Activated CD8-positive, alpha-beta T cell treated with anti-CD3 and anti-CD28 coated beads for 36 hours (primary cell): ENCODE results near the gene HLA-DQB2. TPM values are rescaled to one million over a fixed set of nuclear protein-coding genes. Genes with fewer than 3 reads are reported as not detected.
A peak's percentile ranks its signal among the peaks of the same experiment; 100 is the strongest.
"Not testable (repeated sequence)": the region's sequence is repeated elsewhere in the genome, so short reads cannot be mapped to it uniquely, and the experiment has no call there.

ENCODE experiments used
- ATAC-seq: fragments of 200-7000 bp; cut with Tn5 transposase; one replicate; pipeline ENCODE4 v1.10.0; 2021; ENCODE audit warnings: mild to moderate bottlenecking, moderate library complexity
- CTCF ChIA-PET: fragments of 350-600 bp; sonication (Branson Sonifier 250); formaldehyde crosslinking; loops from one replicate; lab custom pipeline; 2021; ENCODE audit warnings: antibody characterized with exemption; lab: Charles Lee
- POLR2A ChIA-PET: fragments of 350-600 bp; sonication (Branson Sonifier 250); formaldehyde crosslinking; loops from one replicate; lab custom pipeline; 2021; ENCODE audit warnings: antibody characterized with exemption; lab: Charles Lee
- DNase-seq: peaks from one replicate; pipeline ENCODE4 v3.0.0-alpha.2; 2020
- H3K27ac Mint-ChIP-seq: one replicate; pipeline ENCODE4 v1.8.0; 2021; ENCODE audit warnings: mild to moderate bottlenecking, mixed read lengths
- H3K27me3 Mint-ChIP-seq: one replicate; pipeline ENCODE4 v1.8.0; 2021; ENCODE audit warnings: mixed read lengths
- H3K36me3 Mint-ChIP-seq: one replicate; pipeline ENCODE4 v1.8.0; 2021; ENCODE audit warnings: low read depth, mixed read lengths
- H3K4me1 Mint-ChIP-seq: one replicate; pipeline ENCODE4 v1.8.0; 2021; ENCODE audit warnings: low read depth, mixed read lengths
- H3K4me3 Mint-ChIP-seq: one replicate; pipeline ENCODE4 v1.8.0; 2021; ENCODE audit warnings: mild to moderate bottlenecking, moderate library complexity, mixed read lengths
- H3K9me3 Mint-ChIP-seq: one replicate; pipeline ENCODE4 v1.8.0; 2021; ENCODE audit warnings: mixed read lengths
- intact Hi-C: fragments of 100-400 bp; cut with micrococcal nuclease; formaldehyde crosslinking; loops from one replicate; pipeline ENCODE4 v1.10.0; 2022
- total RNA-seq, 2 experiments: library from RNA; stranded (reverse); gene quantifications; one replicate each; pipeline ENCODE4 v1.2.3, GENCODE V29; 2021
- TF ChIP-seq, protein P1 (sequence below): fragments of 200-600 bp; IDR thresholded peaks from one replicate; pipeline ENCODE4 v1.8.0; 2022; ENCODE audit warnings: antibody characterized with exemption, mild to moderate bottlenecking

HLA-DQB2 gene
- under 1 TPM in 1 of 2 experiments, not detected in 1; 0.60 TPM for total RNA-seq

DNA sequence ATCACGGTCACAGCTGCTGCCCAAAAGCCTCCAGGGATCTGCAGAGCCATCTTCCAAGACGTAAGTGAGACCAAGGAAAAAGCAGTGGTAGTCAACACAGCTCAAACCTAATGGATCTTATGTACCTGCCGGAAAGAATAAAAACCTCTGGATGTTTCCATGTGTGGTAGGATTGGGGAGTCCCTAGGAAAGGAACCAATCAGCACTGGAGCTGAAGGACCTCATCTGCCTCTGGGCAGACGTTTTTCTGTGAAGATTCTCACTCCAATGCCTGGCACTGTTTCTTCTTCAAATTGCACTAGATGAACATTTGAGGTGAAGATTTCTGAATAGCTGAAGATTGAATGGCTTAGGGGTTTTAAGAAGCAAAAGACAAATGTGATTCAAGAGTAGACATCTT, at the start of gene HLA-DQB2:
TSS of gene HLA-DQB2 (minus strand) at position 112 of the 400 bp plus-strand sequence. CDS start at position 50, 62 bp downstream.
- no peak for ATAC-seq
- H3K4me3 Mint-ChIP-seq: no peak within 1 kb of the TSS
- TF ChIP-seq, protein P1, sequence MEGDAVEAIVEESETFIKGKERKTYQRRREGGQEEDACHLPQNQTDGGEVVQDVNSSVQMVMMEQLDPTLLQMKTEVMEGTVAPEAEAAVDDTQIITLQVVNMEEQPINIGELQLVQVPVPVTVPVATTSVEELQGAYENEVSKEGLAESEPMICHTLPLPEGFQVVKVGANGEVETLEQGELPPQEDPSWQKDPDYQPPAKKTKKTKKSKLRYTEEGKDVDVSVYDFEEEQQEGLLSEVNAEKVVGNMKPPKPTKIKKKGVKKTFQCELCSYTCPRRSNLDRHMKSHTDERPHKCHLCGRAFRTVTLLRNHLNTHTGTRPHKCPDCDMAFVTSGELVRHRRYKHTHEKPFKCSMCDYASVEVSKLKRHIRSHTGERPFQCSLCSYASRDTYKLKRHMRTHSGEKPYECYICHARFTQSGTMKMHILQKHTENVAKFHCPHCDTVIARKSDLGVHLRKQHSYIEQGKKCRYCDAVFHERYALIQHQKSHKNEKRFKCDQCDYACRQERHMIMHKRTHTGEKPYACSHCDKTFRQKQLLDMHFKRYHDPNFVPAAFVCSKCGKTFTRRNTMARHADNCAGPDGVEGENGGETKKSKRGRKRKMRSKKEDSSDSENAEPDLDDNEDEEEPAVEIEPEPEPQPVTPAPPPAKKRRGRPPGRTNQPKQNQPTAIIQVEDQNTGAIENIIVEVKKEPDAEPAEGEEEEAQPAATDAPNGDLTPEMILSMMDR: no peak
- no peak within 1 kb of the TSS for H3K27ac Mint-ChIP-seq
- no peaks in the 10 kb centered on the region for H3K9me3 Mint-ChIP-seq
- H3K4me1 Mint-ChIP-seq: no peaks in the 10 kb centered on the region
- CTCF ChIA-PET: interaction anchor here (1.3 to 2.9 kb wide), 2 partner anchors 23 to 350 kb away, joined by 3 to 10 read pairs; no protein-coding TSS in a partner anchor
- DNase-seq: no peak
- no peaks in the 10 kb centered on the region for H3K36me3 Mint-ChIP-seq
- intact Hi-C loops: no loop called here
- POLR2A ChIA-PET: no interaction called here
- peaks cover 27% of the 10 kb centered on the region for H3K27me3 Mint-ChIP-seq

- TF ChIP-seq, protein P1: no peak
- ATAC-seq: no peak
- Mint-ChIP-seq H3K4me3 (no peak overlapping the region), H3K27me3 (peaks cover 8% of the 10 kb centered on the region), H3K27ac (no peak overlapping the region), H3K9me3 (no peaks in the 10 kb centered on the region), H3K36me3 (peaks cover 23% of the 10 kb centered on the region), H3K4me1 (peaks cover 17% of the 10 kb centered on the region)
- POLR2A ChIA-PET: interaction anchor here (1.0 to 1.4 kb wide), 2 partner anchors 11 to 30 kb away, joined by 3 to 4 read pairs; partner anchors contain the start of gene TAP2
- CTCF ChIA-PET: interaction anchor here (0.8 to 2.1 kb wide), 9 partner anchors 10 to 395 kb away, joined by 3 to 6 read pairs (median 4); no protein-coding TSS in a partner anchor
- intact Hi-C loops: no loop called here
- no peak for DNase-seq
Measured at GRCh38 chr6:32809171-32809570, 45.8 kb upstream of the HLA-DQB2 start.

DNA sequence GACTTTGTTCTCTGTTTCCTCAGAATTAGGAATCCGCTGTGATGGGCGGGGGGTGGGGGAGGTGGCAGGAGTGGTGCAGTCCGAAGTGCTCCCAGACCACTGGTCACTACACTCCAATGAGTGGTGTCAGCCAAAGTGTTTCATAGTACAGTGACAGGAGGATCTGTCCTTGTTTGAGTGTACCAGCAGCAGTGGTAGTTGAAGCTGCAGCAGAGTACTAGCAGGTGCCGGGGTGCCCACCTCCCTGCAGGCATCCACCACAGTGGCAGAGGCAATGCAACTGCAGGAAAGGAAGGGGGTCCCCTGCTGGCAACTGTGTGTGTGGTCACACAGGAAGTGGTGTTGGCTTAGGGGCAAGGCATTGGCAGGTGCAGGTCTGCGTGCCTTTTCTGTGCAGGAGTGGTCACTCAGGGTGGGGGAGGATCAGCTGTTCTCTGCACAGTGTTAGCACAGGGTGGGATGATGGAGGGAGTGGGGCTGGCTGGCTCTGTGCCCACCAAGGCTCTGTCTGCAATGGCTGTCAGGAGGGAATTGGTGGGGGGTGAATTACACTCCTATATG, 43.8 kb upstream of the HLA-DQB2 start:
- H3K27ac Mint-ChIP-seq: no peak overlapping the region
- ChIA-PET CTCF (interaction anchor here (0.6 to 1.7 kb wide), 5 partner anchors 10 to 61 kb away, joined by 3 to 7 read pairs (median 4); partner anchors contain the start of gene TAP2), POLR2A (interaction anchor here (0.8 to 1.1 kb wide), 3 partner anchors 10 to 19 kb away, joined by 3 read pairs; no protein-coding TSS in a partner anchor)
- TF ChIP-seq, protein P1: no peak
- H3K9me3 Mint-ChIP-seq: no peaks in the 10 kb centered on the region
- no peak overlapping the region for H3K4me3 Mint-ChIP-seq
- DNase-seq (peak; percentile 36), ATAC-seq (peak; percentile 34)
- H3K36me3 Mint-ChIP-seq: peaks cover 7% of the 10 kb centered on the region
- intact Hi-C loops: no loop called here
- H3K4me1 Mint-ChIP-seq: peaks cover 17% of the 10 kb centered on the region
- H3K27me3 Mint-ChIP-seq: peaks cover 21% of the 10 kb centered on the region

GRCh38 chr6:32805404-32805803, 42.1 kb upstream of the HLA-DQB2 start:
- intact Hi-C loops, H3K27ac Mint-ChIP-seq, H3K36me3 Mint-ChIP-seq, H3K4me3 Mint-ChIP-seq, POLR2A ChIA-PET, DNase-seq, ATAC-seq, H3K9me3 Mint-ChIP-seq: not testable (repeated sequence)
- CTCF ChIA-PET: interaction anchor here (0.7 to 1.7 kb wide), 4 partner anchors 11 to 86 kb away, joined by 3 to 5 read pairs (median 4); partner anchors contain the start of gene TAP2
- H3K4me1 Mint-ChIP-seq: peaks cover 17% of the 10 kb centered on the region
- peaks cover 28% of the 10 kb centered on the region for H3K27me3 Mint-ChIP-seq

DNA sequence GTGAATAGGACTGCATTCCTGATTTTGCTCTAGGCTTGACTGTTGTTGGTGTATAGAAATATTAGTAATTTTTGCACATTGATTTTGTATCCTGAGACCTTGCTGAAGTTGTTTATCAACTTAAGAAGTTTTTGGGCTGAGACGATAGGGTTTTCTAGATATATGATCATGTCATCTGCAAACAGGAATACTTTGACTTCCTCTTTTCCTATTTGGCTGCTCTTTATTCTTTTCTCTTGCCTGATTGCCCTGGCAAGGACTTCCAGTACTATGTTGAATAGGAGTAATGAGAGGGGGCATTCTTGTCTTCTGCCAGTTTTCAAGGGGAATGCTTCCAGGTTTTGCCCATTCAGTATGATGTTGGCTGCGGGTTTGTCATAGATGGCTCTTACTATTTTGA, 40.1 kb upstream of the HLA-DQB2 start:
- CTCF ChIA-PET: interaction anchor here (1.1 kb wide), 1 partner anchor 65 kb away, joined by 8 read pairs; no protein-coding TSS in a partner anchor
- POLR2A ChIA-PET: no interaction called here
- H3K4me3 Mint-ChIP-seq: no peak overlapping the region
- intact Hi-C loops: no loop called here
- ATAC-seq (no peak), DNase-seq (no peak)
- H3K9me3 Mint-ChIP-seq: no peaks in the 10 kb centered on the region
- H3K27me3 Mint-ChIP-seq: peaks cover 37% of the 10 kb centered on the region
- peaks cover 2% of the 10 kb centered on the region for H3K36me3 Mint-ChIP-seq
- H3K4me1 Mint-ChIP-seq: peaks cover 17% of the 10 kb centered on the region
- TF ChIP-seq, protein P1: no peak
- no peak overlapping the region for H3K27ac Mint-ChIP-seq
